ENCODE measurements around the gene SCARB1.

- TF ChIP-seq CTCF (IDR thresholded peaks at IDR 0.05; ENCODE audit: insufficient read depth, low read depth, low read length), result no peak
- no peak for TF ChIP-seq EZH2 (IDR thresholded peaks at IDR 0.05; ENCODE audit: insufficient read depth, low read length)
These were observed 55.4 kb downstream of the SCARB1 start for GRCh38 chr12:124808272-124808671.

All from astrocyte (in vitro differentiated cells and primary cell).